ENCODE data around the gene C2CD3.

Gene C2CD3

DNA sequence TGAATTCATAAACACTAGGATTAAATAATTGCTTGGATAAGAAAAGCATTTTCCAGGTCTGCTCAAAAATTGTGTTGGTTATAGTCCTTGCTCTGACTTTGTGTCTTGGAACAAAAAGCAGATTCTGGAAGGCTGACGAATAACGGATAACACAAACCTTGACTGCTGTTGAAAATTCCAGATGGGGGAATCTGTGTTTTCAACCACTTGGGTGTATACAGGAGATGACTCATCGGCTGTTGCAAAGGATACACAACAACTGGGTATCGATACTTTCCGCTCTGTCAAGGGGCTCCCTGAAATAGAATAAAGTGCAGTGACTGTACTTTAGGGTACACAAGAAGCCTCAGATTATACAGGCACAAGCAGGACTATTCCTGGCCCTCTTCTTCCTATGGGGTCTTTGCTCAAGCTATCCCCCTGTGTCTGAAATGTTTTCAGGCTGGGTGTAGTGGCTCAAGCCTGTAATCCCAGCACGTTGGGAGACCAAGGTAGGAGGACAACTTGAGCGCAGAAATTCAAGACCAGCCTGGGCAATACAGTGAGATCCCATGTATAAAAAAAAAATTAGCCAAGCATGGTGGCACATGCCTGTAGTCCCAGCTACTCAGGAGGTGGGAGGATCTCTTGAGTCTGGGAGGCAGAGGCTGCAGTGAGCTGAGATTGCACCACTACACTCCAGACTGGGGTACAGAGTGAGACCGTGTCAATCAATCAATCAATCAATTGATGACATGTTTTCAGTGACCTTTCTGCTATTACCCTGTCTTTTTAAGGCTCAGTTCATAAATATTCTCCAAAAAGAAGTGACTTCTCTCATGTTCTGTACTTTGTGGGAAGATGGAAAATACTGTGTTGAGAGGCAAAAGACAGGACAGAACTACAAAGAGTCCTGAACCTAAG, 113.3 kb downstream of the C2CD3 start:
- no peak overlapping the region for H3K27ac ChIP-seq
- TF ChIP-seq, protein P1, sequence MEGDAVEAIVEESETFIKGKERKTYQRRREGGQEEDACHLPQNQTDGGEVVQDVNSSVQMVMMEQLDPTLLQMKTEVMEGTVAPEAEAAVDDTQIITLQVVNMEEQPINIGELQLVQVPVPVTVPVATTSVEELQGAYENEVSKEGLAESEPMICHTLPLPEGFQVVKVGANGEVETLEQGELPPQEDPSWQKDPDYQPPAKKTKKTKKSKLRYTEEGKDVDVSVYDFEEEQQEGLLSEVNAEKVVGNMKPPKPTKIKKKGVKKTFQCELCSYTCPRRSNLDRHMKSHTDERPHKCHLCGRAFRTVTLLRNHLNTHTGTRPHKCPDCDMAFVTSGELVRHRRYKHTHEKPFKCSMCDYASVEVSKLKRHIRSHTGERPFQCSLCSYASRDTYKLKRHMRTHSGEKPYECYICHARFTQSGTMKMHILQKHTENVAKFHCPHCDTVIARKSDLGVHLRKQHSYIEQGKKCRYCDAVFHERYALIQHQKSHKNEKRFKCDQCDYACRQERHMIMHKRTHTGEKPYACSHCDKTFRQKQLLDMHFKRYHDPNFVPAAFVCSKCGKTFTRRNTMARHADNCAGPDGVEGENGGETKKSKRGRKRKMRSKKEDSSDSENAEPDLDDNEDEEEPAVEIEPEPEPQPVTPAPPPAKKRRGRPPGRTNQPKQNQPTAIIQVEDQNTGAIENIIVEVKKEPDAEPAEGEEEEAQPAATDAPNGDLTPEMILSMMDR (conservative IDR thresholded peaks at IDR 0.05): no peak

DNA sequence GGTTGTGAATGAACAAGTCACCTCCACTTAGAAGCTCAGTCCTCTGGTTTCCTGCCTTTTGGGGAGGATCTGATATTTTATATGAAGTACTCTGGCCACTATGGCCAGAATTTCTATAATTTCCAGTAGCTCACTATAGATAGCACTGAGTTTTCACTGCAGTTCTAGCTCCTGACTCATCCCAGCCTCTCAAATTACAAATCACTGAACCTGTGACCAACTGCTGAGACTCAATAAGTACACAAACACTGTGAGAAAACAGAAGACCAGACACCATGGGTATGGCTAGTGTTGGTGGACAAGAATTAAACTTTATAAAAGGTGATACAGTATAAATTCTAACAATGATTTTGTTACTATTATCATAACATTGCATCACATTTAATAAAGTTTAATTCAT, 114.9 kb downstream of the C2CD3 start:
- no peak overlapping the region for H3K27ac ChIP-seq
- TF ChIP-seq, protein P1 (conservative IDR thresholded peaks at IDR 0.05): no peak

DNA sequence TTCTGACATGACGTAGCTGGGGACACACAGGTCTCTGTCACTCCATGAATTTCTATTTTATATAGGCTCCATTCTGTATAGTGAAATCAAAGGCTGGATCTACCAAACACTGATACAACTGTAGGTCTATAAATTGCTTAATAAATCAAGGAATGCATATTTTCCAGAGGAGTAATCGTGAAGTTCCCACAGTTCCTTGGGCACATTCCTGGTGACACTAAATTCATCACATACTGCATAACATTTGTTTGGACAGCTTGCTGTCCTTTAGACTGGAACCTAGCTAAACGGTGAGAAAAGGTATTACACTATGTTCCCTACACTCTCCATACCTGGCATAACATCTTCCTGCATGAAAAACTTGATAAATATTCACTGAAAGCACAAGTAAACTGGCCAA, 120.3 kb downstream of the C2CD3 start:
- TF ChIP-seq, protein P1 (conservative IDR thresholded peaks at IDR 0.05): no peak
- no peak overlapping the region for H3K27ac ChIP-seq

DNA sequence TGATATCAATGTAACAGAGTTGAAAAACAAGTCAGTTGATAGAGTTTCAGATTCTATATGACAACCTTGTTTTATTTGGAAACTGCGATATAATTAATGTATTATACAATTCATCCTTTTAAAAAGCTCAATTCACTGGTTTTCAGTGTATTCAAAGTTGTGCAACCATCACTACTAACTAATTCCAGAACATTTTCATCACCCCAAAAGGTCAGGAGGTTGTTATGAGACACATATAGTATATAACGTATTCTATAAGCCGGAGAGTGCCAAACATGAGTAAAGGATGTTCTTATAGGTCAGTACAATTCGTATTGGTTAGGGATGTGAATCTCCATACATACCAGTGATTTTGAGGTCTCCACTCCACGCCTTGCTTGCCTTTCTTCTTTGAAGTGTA, 121.8 kb downstream of the C2CD3 start:
- TF ChIP-seq, protein P1 (conservative IDR thresholded peaks at IDR 0.05): no peak
- no peak overlapping the region for H3K27ac ChIP-seq

DNA sequence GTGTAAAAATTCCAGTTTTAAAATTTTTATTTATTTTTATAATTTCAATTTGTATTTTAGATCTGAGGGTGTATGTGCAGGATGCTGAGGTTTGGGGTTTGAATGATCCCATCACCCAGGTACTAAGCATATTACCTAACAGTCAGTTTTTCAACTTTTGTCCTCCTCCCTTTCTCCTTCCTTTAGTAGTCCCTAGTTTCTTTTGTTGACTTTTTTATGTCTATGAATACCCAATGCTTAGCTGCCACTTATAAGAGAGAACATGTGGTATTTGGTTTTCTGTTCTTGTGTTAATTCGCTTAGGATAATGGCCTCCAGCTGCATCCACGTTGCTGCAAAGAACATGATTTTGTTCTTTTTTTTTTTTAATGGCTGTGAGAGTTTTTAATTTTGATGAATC, 126.3 kb downstream of the C2CD3 start:
- TF ChIP-seq, protein P1 (conservative IDR thresholded peaks at IDR 0.05): no peak
- no peak overlapping the region for H3K27ac ChIP-seq

DNA sequence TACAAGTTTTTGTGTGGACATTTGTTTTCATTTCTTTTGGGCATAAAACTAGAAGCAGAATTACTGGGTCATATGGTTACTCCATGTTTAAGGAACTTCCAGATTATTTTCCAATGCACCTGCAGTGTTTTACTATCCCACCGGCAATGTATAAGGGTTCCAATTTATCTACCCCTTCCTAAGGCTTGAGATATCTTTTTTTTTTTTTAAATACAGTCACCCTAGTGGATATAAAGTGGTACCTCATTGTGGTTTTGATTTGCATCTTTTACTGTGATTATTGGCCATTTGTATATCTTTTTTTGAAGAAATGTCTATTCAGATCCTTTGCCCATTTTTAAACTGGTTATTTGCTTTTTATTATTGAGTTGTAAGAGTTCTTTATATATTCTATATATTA, 127.4 kb downstream of the C2CD3 start:
- TF ChIP-seq, protein P1 (conservative IDR thresholded peaks at IDR 0.05): no peak
- H3K27ac ChIP-seq: no peak overlapping the region

DNA sequence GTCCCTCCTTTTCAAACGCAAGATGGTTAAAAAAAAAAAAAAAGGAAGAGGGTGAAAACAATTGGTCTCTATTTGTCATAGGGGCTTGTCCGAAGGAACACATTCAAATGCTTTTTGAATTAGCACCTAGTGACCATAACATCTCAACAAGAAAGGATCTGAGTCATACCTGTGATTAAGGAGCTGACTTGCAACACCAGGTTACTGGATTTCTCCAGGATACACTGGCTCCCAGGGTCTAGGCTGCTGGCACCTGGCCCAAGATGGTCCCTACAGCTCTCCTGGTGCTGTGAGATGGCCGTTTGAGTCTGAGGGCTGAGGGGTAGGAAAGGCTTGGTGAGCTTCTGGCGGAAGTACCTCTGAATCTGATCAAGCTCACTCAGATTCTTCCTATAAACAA, 133.5 kb downstream of the C2CD3 start:
- TF ChIP-seq, protein P1 (conservative IDR thresholded peaks at IDR 0.05): no peak
- no peak overlapping the region for H3K27ac ChIP-seq
